Breast epithelium (tissue), 4 donors: ENCODE results near the gene KRTAP4-1. TPM values are rescaled to one million over a fixed set of nuclear protein-coding genes. Genes with fewer than 3 reads are reported as not detected.

Experiments
- DNase-seq, 2 donors: peaks; one replicate each; pipeline ENCODE4 v3.0.0-alpha.2; 2019; ENCODE audit warnings: low spot score in 2 of 2
- H3K27ac ChIP-seq, 2 donors: fragments of 200-600 bp; sonication (generic) in 1 of 2; one replicate each; pipeline ENCODE4 v1.5.1; 2016 to 2019; ENCODE audit warnings: mild to moderate bottlenecking in 1 of 2
- H3K27me3 ChIP-seq, 2 donors: fragments of 200-600 bp; sonication (generic) in 1 of 2; one replicate each; pipeline versions ENCODE4 v1.5.1 to v1.6.0; 2017 to 2019; ENCODE audit warnings: control low read depth in 1 of 2, mild to moderate bottlenecking in 1 of 2
- H3K36me3 ChIP-seq: fragments of 200-600 bp; one replicate; pipeline ENCODE4 v1.5.1; 2019
- H3K4me1 ChIP-seq, 2 donors: fragments of 200-600 bp; sonication (generic); one replicate each; pipeline ENCODE4 v1.5.1; 2016 to 2019; ENCODE audit warnings: control low read depth in 1 of 2
- H3K4me3 ChIP-seq, 3 donors: fragments of 200-600 bp; sonication (generic); 1 replicate in 2 of 3; 2 replicates in 1 of 3; pipeline ENCODE4 v1.5.1; 2016 to 2019; ENCODE audit warnings: mild to moderate bottlenecking in 3 of 3, moderate library complexity in 2 of 3
- H3K9me3 ChIP-seq, 2 donors: fragments of 200-600 bp; sonication (generic) in 1 of 2; one replicate each; pipeline ENCODE4 v1.5.1; 2016 to 2019; ENCODE audit warnings: control low read depth in 1 of 2
- POLR2A ChIP-seq: fragments of 450-650 bp; IDR thresholded peaks from one replicate; pipeline ENCODE4 v1.6.1; 2016; ENCODE audit warnings: antibody characterized with exemption, mild to moderate bottlenecking, moderate library complexity
- POLR2AphosphoS5 ChIP-seq, 3 donors: sonication (generic); formaldehyde crosslinking; IDR thresholded peaks; one replicate each; pipeline ENCODE4 v1.6.1; 2017; ENCODE audit warnings: antibody characterized with exemption in 3 of 3
- intact Hi-C: fragments of 100-400 bp; cut with DNase I; formaldehyde crosslinking; loops from one replicate; pipeline ENCODE4 v1.15.1; 2023; ENCODE audit warnings: low total_unique reads
- total RNA-seq, 3 donors: library from RNA; depleted of rRNA; stranded (reverse); fragments of >200 nt; gene quantifications; one replicate each; pipeline ENCODE4 v1.1.0, GENCODE V29; 2016
- TF ChIP-seq, protein P1 (sequence below), 3 donors: fragments of 450-650 bp; IDR thresholded peaks; one replicate each; pipeline ENCODE4 v1.5.1; 2016 to 2017; ENCODE audit warnings: antibody characterized with exemption in 3 of 3, mild to moderate bottlenecking in 3 of 3, moderate library complexity in 3 of 3

KRTAP4-1 gene
- total RNA-seq, 3 donors from 2014 or later: not detected

DNA sequence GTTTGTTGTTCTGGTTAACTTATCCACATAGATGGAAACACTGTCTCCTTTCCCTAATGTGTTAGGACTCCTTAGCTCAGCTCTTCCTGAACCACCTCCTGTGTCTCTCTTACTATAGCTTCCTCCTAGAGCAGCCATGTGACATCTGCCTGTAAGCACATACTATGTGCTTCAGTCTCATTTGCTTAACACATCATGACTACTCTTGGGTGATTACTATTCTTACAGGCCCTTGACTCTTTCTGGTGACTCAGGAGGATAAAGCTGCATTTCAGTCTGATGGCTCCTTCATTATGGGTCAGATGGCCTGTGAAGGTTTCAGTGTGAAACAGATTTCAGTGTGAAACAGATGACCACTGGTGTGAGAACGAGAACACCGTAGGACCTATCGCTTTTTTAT lies 6.4 kb downstream of the KRTAP4-1 start:
- Histone ChIP-seq H3K27ac (no peak overlapping the region), H3K9me3 (no peaks in the 10 kb centered on the region), H3K27me3 (no peaks in the 10 kb centered on the region), H3K36me3 (no peaks in the 10 kb centered on the region), H3K4me1 (no peaks in the 10 kb centered on the region), H3K4me3 (no peak overlapping the region)
- DNase-seq: no peak
- intact Hi-C loops: no loop called here
- no peak for TF ChIP-seq POLR2A
- TF ChIP-seq, protein P1, sequence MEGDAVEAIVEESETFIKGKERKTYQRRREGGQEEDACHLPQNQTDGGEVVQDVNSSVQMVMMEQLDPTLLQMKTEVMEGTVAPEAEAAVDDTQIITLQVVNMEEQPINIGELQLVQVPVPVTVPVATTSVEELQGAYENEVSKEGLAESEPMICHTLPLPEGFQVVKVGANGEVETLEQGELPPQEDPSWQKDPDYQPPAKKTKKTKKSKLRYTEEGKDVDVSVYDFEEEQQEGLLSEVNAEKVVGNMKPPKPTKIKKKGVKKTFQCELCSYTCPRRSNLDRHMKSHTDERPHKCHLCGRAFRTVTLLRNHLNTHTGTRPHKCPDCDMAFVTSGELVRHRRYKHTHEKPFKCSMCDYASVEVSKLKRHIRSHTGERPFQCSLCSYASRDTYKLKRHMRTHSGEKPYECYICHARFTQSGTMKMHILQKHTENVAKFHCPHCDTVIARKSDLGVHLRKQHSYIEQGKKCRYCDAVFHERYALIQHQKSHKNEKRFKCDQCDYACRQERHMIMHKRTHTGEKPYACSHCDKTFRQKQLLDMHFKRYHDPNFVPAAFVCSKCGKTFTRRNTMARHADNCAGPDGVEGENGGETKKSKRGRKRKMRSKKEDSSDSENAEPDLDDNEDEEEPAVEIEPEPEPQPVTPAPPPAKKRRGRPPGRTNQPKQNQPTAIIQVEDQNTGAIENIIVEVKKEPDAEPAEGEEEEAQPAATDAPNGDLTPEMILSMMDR (IDR thresholded peaks at IDR 0.05): no peak
- no peak for TF ChIP-seq POLR2AphosphoS5 (IDR thresholded peaks at IDR 0.05)

DNA sequence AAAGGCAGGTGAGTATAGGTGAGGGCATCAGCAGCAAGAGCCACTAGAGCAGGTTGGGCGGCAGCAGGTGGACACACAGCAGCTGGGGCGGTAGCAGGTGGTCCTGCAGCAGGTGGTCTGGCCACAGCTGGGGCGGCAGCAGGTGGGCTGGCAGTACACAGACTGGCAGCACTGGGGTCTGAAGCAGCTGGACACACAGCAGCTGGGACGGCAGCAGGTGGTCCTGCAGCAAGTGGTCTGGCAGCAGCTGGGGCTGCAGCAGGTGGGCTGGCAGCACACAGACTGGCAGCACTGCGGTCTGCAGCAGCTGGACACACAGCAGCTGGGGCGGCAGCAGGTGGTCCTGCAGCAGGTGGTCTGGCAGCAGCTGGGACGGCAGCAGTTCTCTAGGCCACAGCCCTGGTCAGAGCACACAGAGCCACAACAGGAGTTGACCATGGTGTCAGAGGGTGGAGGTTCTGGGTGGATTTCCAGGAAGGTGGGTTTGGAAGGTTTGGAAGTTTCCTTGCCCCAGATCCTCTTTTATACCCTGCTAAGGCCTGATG lies 6.9 kb downstream of the KRTAP4-1 start, which contains the start of gene KRTAP4-2:
KRTAP4-2 (minus strand) TSS at position 495 of the 545 bp plus-strand sequence; CDS start at position 438, 57 bp downstream.
- no peak for DNase-seq
- Histone ChIP-seq H3K36me3 (no peaks in the 10 kb centered on the region), H3K27me3 (no peaks in the 10 kb centered on the region), H3K4me1 (no peaks in the 10 kb centered on the region), H3K9me3 (no peaks in the 10 kb centered on the region), H3K27ac (no peak within 1 kb of the TSS), H3K4me3 (no peak within 1 kb of the TSS)
- intact Hi-C loops: no loop called here
- no peak for TF ChIP-seq POLR2AphosphoS5 (IDR thresholded peaks at IDR 0.05)
- TF ChIP-seq, protein P1 (IDR thresholded peaks at IDR 0.05): no peak
- TF ChIP-seq POLR2A: no peak

DNA sequence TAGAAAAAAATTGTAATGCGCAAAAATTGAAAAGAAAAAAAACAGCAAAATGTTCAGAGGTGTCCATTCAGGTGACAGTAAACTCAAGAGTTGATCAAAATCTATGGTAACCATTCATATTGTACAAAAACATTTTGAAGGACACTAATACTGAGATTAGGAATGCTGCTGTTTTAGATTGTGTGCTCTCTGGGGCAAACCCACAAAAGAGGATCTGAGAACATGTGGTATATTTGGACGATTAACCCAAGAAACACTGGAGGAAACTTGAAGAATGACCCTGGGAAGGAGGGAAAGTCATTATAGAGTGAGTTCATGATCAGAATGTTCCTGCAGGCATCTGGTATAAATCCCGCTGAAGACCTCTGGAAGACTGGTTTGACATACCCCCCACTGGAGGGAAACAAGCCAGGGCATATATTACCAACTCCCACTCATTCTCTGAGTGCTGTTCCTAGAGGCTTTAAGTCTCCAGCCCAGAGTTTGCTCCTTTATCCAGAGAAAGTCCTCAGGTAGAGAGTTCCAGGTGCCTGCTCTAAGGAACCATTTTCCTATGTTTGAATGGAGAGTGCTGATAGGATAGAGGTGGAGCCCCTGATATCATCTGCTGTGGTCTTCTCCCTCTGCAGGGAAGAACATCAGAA lies 7.8 kb downstream of the KRTAP4-1 start:
- no peak overlapping the region for H3K27ac ChIP-seq
- H3K9me3 ChIP-seq: no peaks in the 10 kb centered on the region
- intact Hi-C loops: no loop called here
- no peaks in the 10 kb centered on the region for H3K36me3 ChIP-seq
- H3K4me3 ChIP-seq: no peak overlapping the region
- no peak for DNase-seq
- TF ChIP-seq POLR2A: no peak
- TF ChIP-seq, protein P1 (IDR thresholded peaks at IDR 0.05): no peak
- no peak for TF ChIP-seq POLR2AphosphoS5 (IDR thresholded peaks at IDR 0.05)
- no peaks in the 10 kb centered on the region for H3K27me3 ChIP-seq
- H3K4me1 ChIP-seq: no peaks in the 10 kb centered on the region

DNA sequence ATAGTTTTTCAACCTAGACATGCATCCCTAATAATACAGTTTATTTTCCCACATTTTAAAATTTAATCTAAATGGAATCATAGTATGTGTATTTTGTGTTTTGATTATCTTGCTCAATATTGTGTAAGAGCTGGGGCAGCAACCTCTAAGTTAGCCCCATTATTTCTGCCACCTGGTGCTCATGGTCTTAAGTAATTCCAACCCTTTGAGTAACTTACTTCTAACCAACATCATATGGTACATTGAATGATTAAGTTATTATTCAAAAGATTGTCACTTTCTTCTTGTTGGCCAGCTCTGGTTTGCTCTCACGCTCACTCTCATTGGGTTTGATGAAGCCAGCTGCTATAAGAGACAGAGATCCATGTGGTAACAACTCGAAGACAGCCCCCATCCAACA lies 12.8 kb downstream of the KRTAP4-1 start:
- TF ChIP-seq POLR2A (no peak), POLR2AphosphoS5 (IDR thresholded peaks at IDR 0.05) (no peak)
- TF ChIP-seq, protein P1 (IDR thresholded peaks at IDR 0.05): no peak
- DNase-seq: no peak
- H3K27ac ChIP-seq: no peak overlapping the region
- H3K27me3 ChIP-seq: no peaks in the 10 kb centered on the region
- no peaks in the 10 kb centered on the region for H3K9me3 ChIP-seq
- H3K4me3 ChIP-seq: no peak overlapping the region
- intact Hi-C loops: no loop called here
- H3K36me3 ChIP-seq: no peaks in the 10 kb centered on the region
- no peaks in the 10 kb centered on the region for H3K4me1 ChIP-seq

GRCh38 chr17:41168121-41168520 lies 16.6 kb downstream of the KRTAP4-1 start, which contains the start of gene KRTAP4-3:
Gene KRTAP4-3, minus strand, starts transcription at chr17:41168221. Its CDS starts 49 bp downstream, at chr17:41168172.
- TF ChIP-seq POLR2A (no peak), POLR2AphosphoS5 (IDR thresholded peaks at IDR 0.05) (no peak)
- TF ChIP-seq, protein P1 (IDR thresholded peaks at IDR 0.05): no peak
- Histone ChIP-seq H3K36me3 (no peaks in the 10 kb centered on the region), H3K4me3 (no peak within 1 kb of the TSS), H3K27ac (no peak within 1 kb of the TSS), H3K9me3 (no peaks in the 10 kb centered on the region), H3K4me1 (no peaks in the 10 kb centered on the region), H3K27me3 (no peaks in the 10 kb centered on the region)
- no peak for DNase-seq
- intact Hi-C loops: no loop called here
